Ectodermal cell (in vitro differentiated cells): ENCODE data around the gene NBPF14.
A peak's percentile ranks its signal among the peaks of the same experiment; 100 is the strongest.
"Not testable (repeated sequence)": the region's sequence is repeated elsewhere in the genome, so short reads cannot be mapped to it uniquely, and the experiment has no call there.

Experiments used
- H3K27ac ChIP-seq: 2 replicates; pipeline ENCODE4 v1.7.0; 2013; ENCODE audit warnings: mild to moderate bottlenecking, low read depth, low read length; ENCODE audit not compliant: insufficient read depth, poor library complexity, severe bottlenecking
- H3K27me3 ChIP-seq: 2 replicates; pipeline ENCODE4 v1.7.0; 2013; ENCODE audit warnings: mild to moderate bottlenecking, low read length; ENCODE audit not compliant: insufficient read depth, control insufficient read depth, poor library complexity, severe bottlenecking
- H3K36me3 ChIP-seq: one replicate; pipeline ENCODE4 v1.7.0; 2013; ENCODE audit warnings: low read length; ENCODE audit not compliant: control insufficient read depth, insufficient read depth
- H3K4me1 ChIP-seq: one replicate; pipeline ENCODE4 v1.7.0; 2013; ENCODE audit warnings: low read length; ENCODE audit not compliant: control insufficient read depth, insufficient read depth
- H3K4me3 ChIP-seq: 2 replicates; pipeline ENCODE4 v1.7.0; 2013; ENCODE audit warnings: low read depth, low read length, control low read depth; ENCODE audit not compliant: insufficient read depth
- H3K9me3 ChIP-seq: 2 replicates; pipeline ENCODE4 v1.7.0; 2013; ENCODE audit warnings: mild to moderate bottlenecking, low read length, moderate library complexity; ENCODE audit not compliant: control insufficient read depth
- WGBS, 2 experiments: methylation state at CpG; one replicate each; pipeline ENCODE4 v1.1.7; 2013; ENCODE audit warnings: missing lambda C conversion rate in 2 of 2; 5-methylcytosine and 5-hydroxymethylcytosine counted together

Gene NBPF14

GRCh38 chr1:148523205-148524144, 72.3 kb downstream of the NBPF14 start:
- not testable (repeated sequence) for H3K27ac ChIP-seq, H3K4me3 ChIP-seq, H3K4me1 ChIP-seq, H3K36me3 ChIP-seq, H3K9me3 ChIP-seq, H3K27me3 ChIP-seq
- 33 to 55% methylated on average over 6 to 8 of the region's 35 CpGs for WGBS, 2 experiments

GRCh38 chr1:148522561-148523204, 73.1 kb downstream of the NBPF14 start:
- H3K4me3 ChIP-seq, H3K9me3 ChIP-seq, H3K4me1 ChIP-seq, H3K36me3 ChIP-seq, H3K27me3 ChIP-seq: not testable (repeated sequence)
- H3K27ac ChIP-seq: peak overlapping the region; percentile 81
- whole genome bisulfite sequencing, 2 experiments: 0% methylated on average over 24 to 26 of the region's 30 CpGs

- H3K4me1 ChIP-seq, H3K27me3 ChIP-seq, H3K27ac ChIP-seq: not testable (repeated sequence)
Measured at GRCh38 chr1:148522072-148522471, 73.7 kb downstream of the NBPF14 start.

GRCh38 chr1:148514310-148514709, 81.5 kb downstream of the NBPF14 start:
- H3K36me3 ChIP-seq, H3K27me3 ChIP-seq, H3K4me1 ChIP-seq, H3K9me3 ChIP-seq, H3K27ac ChIP-seq, H3K4me3 ChIP-seq: not testable (repeated sequence)
- WGBS, 2 experiments: no CpG with 5 or more reads among the region's 3 CpGs

More at GRCh38 chr1:148522072-148522471, 73.7 kb downstream of the NBPF14 start:
- 5% methylated on average over 12 of the region's 23 CpGs for WGBS, 2 experiments
- H3K9me3 ChIP-seq, H3K4me3 ChIP-seq, H3K36me3 ChIP-seq: not testable (repeated sequence)

GRCh38 chr1:148512571-148513184, 83.1 kb downstream of the NBPF14 start:
- H3K9me3 ChIP-seq, H3K27ac ChIP-seq, H3K36me3 ChIP-seq, H3K4me3 ChIP-seq, H3K4me1 ChIP-seq, H3K27me3 ChIP-seq: not testable (repeated sequence)
- whole genome bisulfite sequencing, 2 experiments: 85 to 100% methylated on average over 1 to 3 of the region's 9 CpGs

- not testable (repeated sequence) for H3K4me3 ChIP-seq, H3K27me3 ChIP-seq, H3K4me1 ChIP-seq, H3K27ac ChIP-seq, H3K9me3 ChIP-seq, H3K36me3 ChIP-seq
Measured at GRCh38 chr1:148493933-148494332, 101.9 kb downstream of the NBPF14 start.

- not testable (repeated sequence) for H3K36me3 ChIP-seq, H3K4me3 ChIP-seq, H3K27ac ChIP-seq, H3K9me3 ChIP-seq, H3K4me1 ChIP-seq, H3K27me3 ChIP-seq
- 95% methylated on average over 11 of the region's 12 CpGs for WGBS, 2 experiments
Measured at GRCh38 chr1:148483029-148483428, 112.8 kb downstream of the NBPF14 start, which contains the start of gene PPIAL4G. Gene PPIAL4G, minus strand, starts transcription at chr1:148483302. Its CDS starts 50 bp downstream, at chr1:148483252.
